Measurements from ENCODE around the gene SHH.

SHH gene

GRCh38 chr7:155856656-155857055, 44.4 kb upstream of the SHH start:
- Histone ChIP-seq H3K9me2 (replicated peaks; ENCODE audit: insufficient read depth, low read length) (no peaks in the 10 kb centered on the region), H2AFZ (ENCODE audit: low read length) (no peak overlapping the region), H3K36me3 (replicated peaks; ENCODE audit: insufficient read depth, low read length) (no peaks in the 10 kb centered on the region), H3K9me3 (replicated peaks; ENCODE audit: insufficient read depth, low read length) (no peaks in the 10 kb centered on the region), H3K27me3 (replicated peaks; ENCODE audit: insufficient read depth, low read length) (peaks cover 8% of the 10 kb centered on the region), H4K20me1 (ENCODE audit: insufficient read depth, low read length) (no peaks in the 10 kb centered on the region), H3F3A (ENCODE audit: insufficient read depth, low read length) (no peaks in the 10 kb centered on the region), H3K4me2 (ENCODE audit: low read depth, low read length) (no peak overlapping the region), H3K79me2 (ENCODE audit: low read length) (no peaks in the 10 kb centered on the region), H3K4me3 (ENCODE audit: low read length) (no peak overlapping the region), H3K27ac (ENCODE audit: low read length) (no peak overlapping the region), H3K9ac (ENCODE audit: low read length) (no peak overlapping the region), H3K4me1 (ENCODE audit: low read length) (no peaks in the 10 kb centered on the region)
- no peak for TF ChIP-seq EZH2 (optimal IDR thresholded peaks at IDR 0.05; ENCODE audit: low read depth, low read length)
- no peak for TF ChIP-seq CTCF (IDR thresholded peaks at IDR 0.05; ENCODE audit: low read length)
- TF ChIP-seq EZH2phosphoT487 (IDR thresholded peaks at IDR 0.05; ENCODE audit: low read length) = no peak
- DNase-seq = no peak

- Histone ChIP-seq H3F3A (ENCODE audit: insufficient read depth, low read length) (no peaks in the 10 kb centered on the region), H3K9me2 (replicated peaks; ENCODE audit: insufficient read depth, low read length) (no peaks in the 10 kb centered on the region), H3K27ac (ENCODE audit: low read length) (no peak overlapping the region), H3K36me3 (replicated peaks; ENCODE audit: insufficient read depth, low read length) (no peaks in the 10 kb centered on the region), H3K9ac (ENCODE audit: low read length) (no peak overlapping the region), H2AFZ (ENCODE audit: low read length) (no peak overlapping the region), H3K27me3 (replicated peaks; ENCODE audit: insufficient read depth, low read length) (peaks cover 24% of the 10 kb centered on the region), H3K79me2 (ENCODE audit: low read length) (no peaks in the 10 kb centered on the region), H3K4me2 (ENCODE audit: low read depth, low read length) (no peak overlapping the region), H3K9me3 (replicated peaks; ENCODE audit: insufficient read depth, low read length) (no peaks in the 10 kb centered on the region), H4K20me1 (ENCODE audit: insufficient read depth, low read length) (no peaks in the 10 kb centered on the region), H3K4me3 (ENCODE audit: low read length) (no peak overlapping the region), H3K4me1 (ENCODE audit: low read length) (no peaks in the 10 kb centered on the region)
- no peak for TF ChIP-seq CTCF (IDR thresholded peaks at IDR 0.05; ENCODE audit: low read length)
- TF ChIP-seq EZH2 (optimal IDR thresholded peaks at IDR 0.05; ENCODE audit: low read depth, low read length) = no peak
- DNase-seq = no peak
Observed at GRCh38 chr7:155852426-155853301, 40.4 kb upstream of the SHH start.

GRCh38 chr7:155851892-155852291, 39.6 kb upstream of the SHH start:
- Histone ChIP-seq H3K27ac (ENCODE audit: low read length) (no peak overlapping the region), H2AFZ (ENCODE audit: low read length) (no peak overlapping the region), H3K9me2 (replicated peaks; ENCODE audit: insufficient read depth, low read length) (no peaks in the 10 kb centered on the region), H3K4me3 (ENCODE audit: low read length) (no peak overlapping the region), H3F3A (ENCODE audit: insufficient read depth, low read length) (no peaks in the 10 kb centered on the region), H3K4me2 (ENCODE audit: low read depth, low read length) (no peak overlapping the region), H3K4me1 (ENCODE audit: low read length) (no peaks in the 10 kb centered on the region), H3K27me3 (replicated peaks; ENCODE audit: insufficient read depth, low read length) (peaks cover 31% of the 10 kb centered on the region), H3K36me3 (replicated peaks; ENCODE audit: insufficient read depth, low read length) (no peaks in the 10 kb centered on the region), H3K9ac (ENCODE audit: low read length) (no peak overlapping the region), H4K20me1 (ENCODE audit: insufficient read depth, low read length) (no peaks in the 10 kb centered on the region), H3K9me3 (replicated peaks; ENCODE audit: insufficient read depth, low read length) (no peaks in the 10 kb centered on the region), H3K79me2 (ENCODE audit: low read length) (no peaks in the 10 kb centered on the region)
- TF ChIP-seq EZH2 (optimal IDR thresholded peaks at IDR 0.05; ENCODE audit: low read depth, low read length) (no peak), EZH2phosphoT487 (IDR thresholded peaks at IDR 0.05; ENCODE audit: low read length) (no peak), CTCF (IDR thresholded peaks at IDR 0.05; ENCODE audit: low read length) (no peak)
- DNase-seq = no peak

Measured in MM.1S (cell line).